HEK293 (cell line): ENCODE results near the gene SLC6A17.

Experiments used
- EGR2 ChIP-seq: fragments of 450-650 bp; formaldehyde crosslinking; IDR thresholded peaks from 2 replicates; pipeline ENCODE4 v1.5.1; 2016; ENCODE audit warnings: low read depth, missing biosample characterization, missing genetic modification characterization
- HOXA7 ChIP-seq: sonication (generic); formaldehyde crosslinking; IDR thresholded peaks from 2 replicates; pipeline ENCODE4 v1.8.1; 2022; ENCODE audit warnings: missing genetic modification reagents, borderline replicate concordance
- KLF16 ChIP-seq: fragments of 450-650 bp; formaldehyde crosslinking; IDR thresholded peaks from 2 replicates; pipeline ENCODE4 v1.5.1; 2017; ENCODE audit warnings: missing biosample characterization, missing genetic modification characterization
- KLF17 ChIP-seq: fragments of 450-650 bp; formaldehyde crosslinking; IDR thresholded peaks from 2 replicates; pipeline ENCODE4 v1.5.1; 2016; ENCODE audit warnings: missing biosample characterization, missing genetic modification characterization
- MEIS1 ChIP-seq: sonication (generic); formaldehyde crosslinking; IDR thresholded peaks from 2 replicates; pipeline ENCODE4 v1.8.1; 2022; ENCODE audit warnings: missing genetic modification reagents, mild to moderate bottlenecking, borderline replicate concordance
- MZF1 ChIP-seq: fragments of 450-650 bp; formaldehyde crosslinking; IDR thresholded peaks from 2 replicates; pipeline ENCODE4 v1.5.1; 2017; ENCODE audit warnings: missing biosample characterization, missing genetic modification characterization, borderline replicate concordance
- OVOL3 ChIP-seq: fragments of 450-650 bp; formaldehyde crosslinking; IDR thresholded peaks from 2 replicates; pipeline ENCODE4 v1.5.1; 2016; ENCODE audit warnings: missing biosample characterization, missing genetic modification characterization
- ZBTB48 ChIP-seq: fragments of 450-650 bp; formaldehyde crosslinking; IDR thresholded peaks from 2 replicates; pipeline ENCODE4 v1.5.1; 2016; ENCODE audit warnings: missing biosample characterization, missing genetic modification characterization
- ZBTB7A ChIP-seq: fragments of 450-650 bp; formaldehyde crosslinking; IDR thresholded peaks from 2 replicates; pipeline ENCODE4 v1.5.1; 2016; ENCODE audit warnings: low read depth, missing biosample characterization, missing genetic modification characterization
- ZFHX2 ChIP-seq: fragments of 450-650 bp; formaldehyde crosslinking; conservative IDR thresholded peaks from 2 replicates; pipeline ENCODE4 v1.5.1; 2016; ENCODE audit warnings: missing biosample characterization, missing genetic modification characterization
- ZFP37 ChIP-seq: fragments of 450-650 bp; formaldehyde crosslinking; IDR thresholded peaks from 2 replicates; pipeline ENCODE4 v1.5.1; 2016; ENCODE audit warnings: missing biosample characterization, missing genetic modification characterization
- ZNF112 ChIP-seq: fragments of 450-650 bp; formaldehyde crosslinking; IDR thresholded peaks from 2 replicates; pipeline ENCODE4 v1.5.0; 2017; ENCODE audit warnings: missing biosample characterization, missing genetic modification characterization
- ZNF132 ChIP-seq: fragments of 450-650 bp; formaldehyde crosslinking; IDR thresholded peaks from 2 replicates; pipeline ENCODE4 v1.5.1; 2017; ENCODE audit warnings: missing biosample characterization, missing genetic modification characterization, borderline replicate concordance
- ZNF133 ChIP-seq: fragments of 450-650 bp; formaldehyde crosslinking; IDR thresholded peaks from 2 replicates; pipeline ENCODE4 v1.5.1; 2016; ENCODE audit warnings: missing biosample characterization, missing genetic modification characterization
- ZNF2 ChIP-seq: fragments of 450-650 bp; formaldehyde crosslinking; IDR thresholded peaks from 2 replicates; pipeline ENCODE4 v1.5.1; 2016; ENCODE audit warnings: missing biosample characterization, missing genetic modification characterization
- ZNF223 ChIP-seq: fragments of 450-650 bp; formaldehyde crosslinking; IDR thresholded peaks from 2 replicates; pipeline ENCODE4 v1.5.1; 2016; ENCODE audit warnings: missing biosample characterization, missing genetic modification characterization
- ZNF335 ChIP-seq: fragments of 450-650 bp; formaldehyde crosslinking; conservative IDR thresholded peaks from 2 replicates; pipeline ENCODE4 v1.5.1; 2016; ENCODE audit warnings: missing biosample characterization, missing genetic modification characterization
- ZNF518A ChIP-seq: fragments of 450-650 bp; formaldehyde crosslinking; conservative IDR thresholded peaks from 2 replicates; pipeline ENCODE4 v1.5.1; 2016; ENCODE audit warnings: low read depth, missing biosample characterization, missing genetic modification characterization
- ZNF529 ChIP-seq: fragments of 450-650 bp; formaldehyde crosslinking; IDR thresholded peaks from 2 replicates; pipeline ENCODE4 v1.5.1; 2017; ENCODE audit warnings: missing genetic modification characterization, missing biosample characterization; ENCODE audit not compliant: insufficient replicate concordance
- ZNF544 ChIP-seq: fragments of 450-650 bp; formaldehyde crosslinking; IDR thresholded peaks from 2 replicates; pipeline ENCODE4 v1.5.0; 2017; ENCODE audit warnings: missing biosample characterization, missing genetic modification characterization
- ZNF585B ChIP-seq: fragments of 450-650 bp; formaldehyde crosslinking; IDR thresholded peaks from 2 replicates; pipeline ENCODE4 v1.5.1; 2016; ENCODE audit warnings: missing biosample characterization, missing genetic modification characterization
- ZNF843 ChIP-seq: fragments of 450-650 bp; formaldehyde crosslinking; IDR thresholded peaks from 2 replicates; pipeline ENCODE4 v1.5.1; 2016; ENCODE audit warnings: missing biosample characterization, missing genetic modification characterization
- ZSCAN16 ChIP-seq: fragments of 450-650 bp; formaldehyde crosslinking; IDR thresholded peaks from 2 replicates; pipeline ENCODE4 v1.5.1; 2016; ENCODE audit warnings: missing biosample characterization, missing genetic modification characterization
- ZSCAN30 ChIP-seq: fragments of 450-650 bp; IDR thresholded peaks from 2 replicates; pipeline ENCODE4 v1.5.1; 2018; ENCODE audit warnings: missing biosample characterization, mild to moderate bottlenecking, missing genetic modification characterization, moderate library complexity
- TF ChIP-seq, protein P1 (sequence below): fragments of 450-650 bp; formaldehyde crosslinking; conservative IDR thresholded peaks from 2 replicates; pipeline ENCODE4 v1.5.1; 2016; ENCODE audit warnings: low read depth, missing biosample characterization, missing genetic modification characterization
- TF ChIP-seq, protein P2 (sequence below): fragments of 450-650 bp; formaldehyde crosslinking; IDR thresholded peaks from 2 replicates; pipeline ENCODE4 v1.5.1; 2016; ENCODE audit warnings: missing biosample characterization, missing genetic modification characterization
- TF ChIP-seq, protein P3 (sequence below): fragments of 450-650 bp; formaldehyde crosslinking; IDR thresholded peaks from 2 replicates; pipeline ENCODE4 v1.5.1; 2016; ENCODE audit warnings: missing biosample characterization, missing genetic modification characterization

SLC6A17 gene

DNA sequence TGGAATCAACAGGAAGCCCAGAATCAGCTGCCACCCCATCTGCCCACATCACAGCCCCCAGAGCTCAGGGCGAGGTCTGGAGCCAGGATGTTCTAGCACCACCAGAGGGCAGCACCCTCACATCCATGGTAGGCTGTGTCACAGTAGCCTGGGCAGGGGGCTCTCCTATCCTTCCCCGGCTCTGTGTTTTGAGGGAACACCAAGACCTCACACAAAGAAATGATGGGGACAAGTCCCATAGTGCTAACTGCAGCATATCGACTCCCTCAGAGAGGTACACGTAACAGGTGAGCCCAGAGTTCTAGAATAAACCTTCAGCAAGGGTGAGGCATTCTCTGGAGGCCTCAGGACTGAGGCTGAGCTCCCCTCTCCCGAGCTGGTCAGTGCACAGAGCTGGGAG, 57.5 kb downstream of the SLC6A17 start (continued):
- TF ChIP-seq, protein P1, sequence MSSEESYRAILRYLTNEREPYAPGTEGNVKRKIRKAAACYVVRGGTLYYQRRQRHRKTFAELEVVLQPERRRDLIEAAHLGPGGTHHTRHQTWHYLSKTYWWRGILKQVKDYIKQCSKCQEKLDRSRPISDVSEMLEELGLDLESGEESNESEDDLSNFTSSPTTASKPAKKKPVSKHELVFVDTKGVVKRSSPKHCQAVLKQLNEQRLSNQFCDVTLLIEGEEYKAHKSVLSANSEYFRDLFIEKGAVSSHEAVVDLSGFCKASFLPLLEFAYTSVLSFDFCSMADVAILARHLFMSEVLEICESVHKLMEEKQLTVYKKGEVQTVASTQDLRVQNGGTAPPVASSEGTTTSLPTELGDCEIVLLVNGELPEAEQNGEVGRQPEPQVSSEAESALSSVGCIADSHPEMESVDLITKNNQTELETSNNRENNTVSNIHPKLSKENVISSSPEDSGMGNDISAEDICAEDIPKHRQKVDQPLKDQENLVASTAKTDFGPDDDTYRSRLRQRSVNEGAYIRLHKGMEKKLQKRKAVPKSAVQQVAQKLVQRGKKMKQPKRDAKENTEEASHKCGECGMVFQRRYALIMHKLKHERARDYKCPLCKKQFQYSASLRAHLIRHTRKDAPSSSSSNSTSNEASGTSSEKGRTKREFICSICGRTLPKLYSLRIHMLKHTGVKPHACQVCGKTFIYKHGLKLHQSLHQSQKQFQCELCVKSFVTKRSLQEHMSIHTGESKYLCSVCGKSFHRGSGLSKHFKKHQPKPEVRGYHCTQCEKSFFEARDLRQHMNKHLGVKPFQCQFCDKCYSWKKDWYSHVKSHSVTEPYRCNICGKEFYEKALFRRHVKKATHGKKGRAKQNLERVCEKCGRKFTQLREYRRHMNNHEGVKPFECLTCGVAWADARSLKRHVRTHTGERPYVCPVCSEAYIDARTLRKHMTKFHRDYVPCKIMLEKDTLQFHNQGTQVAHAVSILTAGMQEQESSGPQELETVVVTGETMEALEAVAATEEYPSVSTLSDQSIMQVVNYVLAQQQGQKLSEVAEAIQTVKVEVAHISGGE (tag by site-specific recombination) = no peak
- TF ChIP-seq ZNF132 (tag by site-specific recombination) = no peak
- TF ChIP-seq HOXA7 (CRISPR knock-in tag) = no peak
- no peak for TF ChIP-seq ZBTB48 (tag by site-specific recombination)
- TF ChIP-seq, protein P2, sequence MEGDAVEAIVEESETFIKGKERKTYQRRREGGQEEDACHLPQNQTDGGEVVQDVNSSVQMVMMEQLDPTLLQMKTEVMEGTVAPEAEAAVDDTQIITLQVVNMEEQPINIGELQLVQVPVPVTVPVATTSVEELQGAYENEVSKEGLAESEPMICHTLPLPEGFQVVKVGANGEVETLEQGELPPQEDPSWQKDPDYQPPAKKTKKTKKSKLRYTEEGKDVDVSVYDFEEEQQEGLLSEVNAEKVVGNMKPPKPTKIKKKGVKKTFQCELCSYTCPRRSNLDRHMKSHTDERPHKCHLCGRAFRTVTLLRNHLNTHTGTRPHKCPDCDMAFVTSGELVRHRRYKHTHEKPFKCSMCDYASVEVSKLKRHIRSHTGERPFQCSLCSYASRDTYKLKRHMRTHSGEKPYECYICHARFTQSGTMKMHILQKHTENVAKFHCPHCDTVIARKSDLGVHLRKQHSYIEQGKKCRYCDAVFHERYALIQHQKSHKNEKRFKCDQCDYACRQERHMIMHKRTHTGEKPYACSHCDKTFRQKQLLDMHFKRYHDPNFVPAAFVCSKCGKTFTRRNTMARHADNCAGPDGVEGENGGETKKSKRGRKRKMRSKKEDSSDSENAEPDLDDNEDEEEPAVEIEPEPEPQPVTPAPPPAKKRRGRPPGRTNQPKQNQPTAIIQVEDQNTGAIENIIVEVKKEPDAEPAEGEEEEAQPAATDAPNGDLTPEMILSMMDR (tag by site-specific recombination) = peak; percentile 85
- TF ChIP-seq ZNF544 (tag by site-specific recombination) = no peak
- no peak for TF ChIP-seq ZNF223 (tag by site-specific recombination)
- no peak for TF ChIP-seq ZNF529 (tag by site-specific recombination)
- TF ChIP-seq ZNF518A (tag by site-specific recombination) = no peak
- TF ChIP-seq MZF1 (tag by site-specific recombination) = no peak
- TF ChIP-seq ZNF133 (tag by site-specific recombination) = no peak
- peak; percentile 65; the same call in 1 of the 2 replicates for TF ChIP-seq ZNF2 (tag by site-specific recombination)
- TF ChIP-seq KLF16 (tag by site-specific recombination) = no peak
- TF ChIP-seq ZSCAN30 = peak; percentile 81; the same call in 1 of the 2 replicates
- no peak for TF ChIP-seq KLF17 (tag by site-specific recombination)
- no peak for TF ChIP-seq ZNF843
- TF ChIP-seq, protein P3, sequence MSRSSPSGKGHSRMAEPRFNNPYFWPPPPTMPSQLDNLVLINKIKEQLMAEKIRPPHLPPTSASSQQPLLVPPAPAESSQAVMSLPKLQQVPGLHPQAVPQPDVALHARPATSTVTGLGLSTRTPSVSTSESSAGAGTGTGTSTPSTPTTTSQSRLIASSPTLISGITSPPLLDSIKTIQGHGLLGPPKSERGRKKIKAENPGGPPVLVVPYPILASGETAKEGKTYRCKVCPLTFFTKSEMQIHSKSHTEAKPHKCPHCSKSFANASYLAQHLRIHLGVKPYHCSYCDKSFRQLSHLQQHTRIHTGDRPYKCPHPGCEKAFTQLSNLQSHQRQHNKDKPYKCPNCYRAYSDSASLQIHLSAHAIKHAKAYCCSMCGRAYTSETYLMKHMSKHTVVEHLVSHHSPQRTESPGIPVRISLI (tag by site-specific recombination) = no peak
- TF ChIP-seq ZFP37 = 0 out of 2 replicates have a peak, but pooled peaks have one; percentile 33
- TF ChIP-seq EGR2 = no peak
- TF ChIP-seq ZNF335 (tag by site-specific recombination) = no peak
- no peak for TF ChIP-seq ZSCAN16 (tag by site-specific recombination)
- no peak for TF ChIP-seq ZNF585B (tag by site-specific recombination)
- TF ChIP-seq MEIS1 (CRISPR knock-in tag) = no peak
- TF ChIP-seq ZFHX2 (tag by site-specific recombination) = no peak
- no peak for TF ChIP-seq OVOL3
- TF ChIP-seq ZNF112 (tag by site-specific recombination) = no peak
- TF ChIP-seq ZBTB7A (tag by site-specific recombination) = no peak
